Stimulated activated CD8-positive, alpha-beta memory T cell treated with anti-CD3 and anti-CD28 coated beads, Interleukin-7, amount 100 ng/mL, for 1 hour (primary cell): Measurements from ENCODE around the gene LHFPL3.
"Not testable (repeated sequence)": the region's sequence is repeated elsewhere in the genome, so short reads cannot be mapped to it uniquely, and the experiment has no call there.

Experiments used
- DNase-seq, 2 donors: peaks; one replicate each; pipeline ENCODE4 v3.0.0-alpha.2; 2020; ENCODE audit warnings: low read depth in 2 of 2

LHFPL3 gene

GRCh38 chr7:104931181-104931781 lies 602.9 kb downstream of the LHFPL3 start:
- no peak for DNase-seq

- DNase-seq = no peak
Measured at GRCh38 chr7:104933022-104933421, 604.6 kb downstream of the LHFPL3 start.

GRCh38 chr7:104933521-104933988 lies 605.2 kb downstream of the LHFPL3 start:
- DNase-seq = no peak

GRCh38 chr7:104934665-104935064 lies 606.3 kb downstream of the LHFPL3 start:
- DNase-seq = no peak

- DNase-seq = no peak
Measured at GRCh38 chr7:104935276-104935675, 606.9 kb downstream of the LHFPL3 start.

GRCh38 chr7:104936546-104936945 lies 608.1 kb downstream of the LHFPL3 start:
- DNase-seq = no peak

GRCh38 chr7:104937489-104937888 lies 609.1 kb downstream of the LHFPL3 start:
- not testable (repeated sequence) for DNase-seq

- no peak for DNase-seq
Measured at GRCh38 chr7:104938741-104939390, 610.5 kb downstream of the LHFPL3 start.

GRCh38 chr7:104940023-104940710 lies 611.8 kb downstream of the LHFPL3 start:
- DNase-seq = no peak

GRCh38 chr7:104943502-104944343 lies 615.3 kb downstream of the LHFPL3 start:
- peak; percentile 34 to 39 for DNase-seq

GRCh38 chr7:104945599-104945956 lies 617.2 kb downstream of the LHFPL3 start:
- no peak for DNase-seq

GRCh38 chr7:104946338-104946737 lies 617.9 kb downstream of the LHFPL3 start:
- no peak for DNase-seq

- DNase-seq = no peak
Measured at GRCh38 chr7:104950006-104950405, 621.6 kb downstream of the LHFPL3 start.

- DNase-seq = no peak
Measured at GRCh38 chr7:104950754-104951153, 622.4 kb downstream of the LHFPL3 start.

- DNase-seq = no peak
Measured at GRCh38 chr7:104951546-104951945, 623.1 kb downstream of the LHFPL3 start.

GRCh38 chr7:104955276-104955675 lies 626.9 kb downstream of the LHFPL3 start:
- no peak for DNase-seq
